GM23248 (cell line): ENCODE data around the gene SLC25A33.

Experiments
- EZH2 ChIP-seq: fragments of 200-600 bp; sonication (generic); IDR thresholded peaks from 2 replicates; pipeline ENCODE4 v1.6.1; 2018; ENCODE audit warnings: antibody characterized with exemption, mild to moderate bottlenecking; ENCODE audit not compliant: insufficient read depth, poor library complexity, severe bottlenecking
- EZH2phosphoT487 ChIP-seq: fragments of 200-600 bp; sonication (generic); IDR thresholded peaks from 2 replicates; pipeline ENCODE4 v1.6.1; 2018; ENCODE audit warnings: antibody characterized with exemption, moderate library complexity, mild to moderate bottlenecking, low read depth; ENCODE audit not compliant: insufficient read depth

DNA sequence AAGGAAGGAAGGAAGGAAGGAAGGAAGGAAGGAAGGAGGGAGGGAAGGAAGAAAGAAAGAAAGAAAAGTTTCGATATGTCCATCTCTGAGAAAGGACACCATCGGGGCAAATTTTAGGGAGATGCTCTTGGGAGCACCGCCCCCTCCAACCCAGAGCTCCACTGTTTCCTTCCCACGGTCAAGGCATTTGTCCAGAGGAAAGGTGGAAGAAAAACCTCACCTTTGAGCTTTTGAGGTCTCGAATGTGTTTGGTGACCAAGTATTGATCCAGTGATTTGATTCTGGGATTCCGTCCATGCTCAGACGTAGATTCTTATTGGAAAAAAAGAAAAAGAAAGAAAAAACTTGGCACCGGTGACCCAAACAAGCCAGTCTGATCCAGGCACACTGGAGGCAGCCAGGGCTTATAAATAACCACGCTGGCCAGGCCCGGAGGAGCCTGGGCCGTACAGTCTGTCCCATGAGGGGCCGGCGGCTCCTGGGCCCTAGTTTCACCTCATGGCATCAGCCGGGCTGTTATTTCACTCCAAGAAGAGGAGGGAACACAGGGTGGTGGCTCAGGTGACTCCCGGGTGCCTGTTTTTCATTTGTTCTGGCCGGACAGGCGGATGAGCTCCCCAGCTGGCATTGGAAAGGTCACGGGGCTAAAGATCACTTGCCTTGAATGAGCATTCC is 36.1 kb upstream of the SLC25A33 start:
- TF ChIP-seq EZH2phosphoT487: no peak
- TF ChIP-seq EZH2: no peak
